Liver (tissue), 3 donors: ENCODE measurements around the gene PRKAR1B.

ENCODE experiments used
- ATF3 ChIP-seq: IDR thresholded peaks from 2 replicates; pipeline ENCODE4 v1.6.1; 2016; ENCODE audit warnings: antibody characterized with exemption
- CTCF ChIP-seq: fragments of 150-350 bp; IDR thresholded peaks from 2 replicates; pipeline ENCODE4 v1.5.1; 2017; ENCODE audit warnings: improper control_type of control experiment, low read depth, low read length; ENCODE audit not compliant: missing input control
- GABPA ChIP-seq, 2 donors: IDR thresholded peaks in 1 of 2; conservative IDR thresholded peaks in 1 of 2; 2 replicates each; pipeline ENCODE4 v1.6.1; 2016; ENCODE audit warnings: antibody characterized with exemption in 2 of 2, mild to moderate bottlenecking in 1 of 2, moderate library complexity in 1 of 2
- JUND ChIP-seq, 2 donors: IDR thresholded peaks; 2 replicates each; pipeline ENCODE4 v1.6.1; 2016; ENCODE audit warnings: antibody characterized with exemption in 2 of 2
- MAX ChIP-seq: IDR thresholded peaks from 2 replicates; pipeline ENCODE4 v1.6.1; 2016; ENCODE audit warnings: antibody characterized with exemption
- NR2F2 ChIP-seq: IDR thresholded peaks from 2 replicates; pipeline ENCODE4 v1.6.1; 2016; ENCODE audit warnings: antibody characterized with exemption
- RAD21 ChIP-seq, 2 donors: IDR thresholded peaks; 2 replicates each; pipeline ENCODE4 v1.6.1; 2016; ENCODE audit warnings: antibody characterized with exemption in 2 of 2, mild to moderate bottlenecking in 2 of 2
- REST ChIP-seq: IDR thresholded peaks from 2 replicates; pipeline ENCODE4 v1.6.1; 2016; ENCODE audit warnings: antibody characterized with exemption, mild to moderate bottlenecking
- SP1 ChIP-seq: IDR thresholded peaks from 2 replicates; pipeline ENCODE4 v1.6.1; 2018; ENCODE audit warnings: antibody characterized with exemption, mild to moderate bottlenecking
- TAF1 ChIP-seq: conservative IDR thresholded peaks from 2 replicates; pipeline ENCODE4 v1.6.1; 2016; ENCODE audit warnings: antibody characterized with exemption, mild to moderate bottlenecking
- donor health status: healthy.
- donor health status: healthy.

- TF ChIP-seq CTCF (no peak), REST (no peak), JUND (IDR thresholded peaks at IDR 0.05) (no peak), RAD21 (IDR thresholded peaks at IDR 0.05) (no peak), ATF3 (no peak), SP1 (no peak), MAX (no peak), GABPA (IDR thresholded peaks at IDR 0.05 in 1 of 2, conservative IDR thresholded peaks at IDR 0.05 in 1 of 2) (no peak), TAF1 (no peak), NR2F2 (no peak)
Observed at GRCh38 chr7:670501-671390, 56.3 kb downstream of the PRKAR1B start.
